Nasal cavity respiratory epithelium epithelial cell of viscerocranial mucosa (primary cell): ENCODE measurements around the gene FBXL15. TPM values are rescaled to one million over a fixed set of nuclear protein-coding genes. Genes with fewer than 3 reads are reported as not detected.

Source experiments
- total RNA-seq: library from RNA; depleted of rRNA; stranded (reverse); fragments of >200 nt; gene quantifications from 2 replicates; pipeline ENCODE4 v1.2.3, GENCODE V29; 2014

FBXL15 gene, protein sequence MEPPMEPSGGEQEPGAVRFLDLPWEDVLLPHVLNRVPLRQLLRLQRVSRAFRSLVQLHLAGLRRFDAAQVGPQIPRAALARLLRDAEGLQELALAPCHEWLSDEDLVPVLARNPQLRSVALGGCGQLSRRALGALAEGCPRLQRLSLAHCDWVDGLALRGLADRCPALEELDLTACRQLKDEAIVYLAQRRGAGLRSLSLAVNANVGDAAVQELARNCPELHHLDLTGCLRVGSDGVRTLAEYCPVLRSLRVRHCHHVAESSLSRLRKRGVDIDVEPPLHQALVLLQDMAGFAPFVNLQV
- total RNA-seq, result 8.4 and 9.6 TPM in 2 replicates

DNA sequence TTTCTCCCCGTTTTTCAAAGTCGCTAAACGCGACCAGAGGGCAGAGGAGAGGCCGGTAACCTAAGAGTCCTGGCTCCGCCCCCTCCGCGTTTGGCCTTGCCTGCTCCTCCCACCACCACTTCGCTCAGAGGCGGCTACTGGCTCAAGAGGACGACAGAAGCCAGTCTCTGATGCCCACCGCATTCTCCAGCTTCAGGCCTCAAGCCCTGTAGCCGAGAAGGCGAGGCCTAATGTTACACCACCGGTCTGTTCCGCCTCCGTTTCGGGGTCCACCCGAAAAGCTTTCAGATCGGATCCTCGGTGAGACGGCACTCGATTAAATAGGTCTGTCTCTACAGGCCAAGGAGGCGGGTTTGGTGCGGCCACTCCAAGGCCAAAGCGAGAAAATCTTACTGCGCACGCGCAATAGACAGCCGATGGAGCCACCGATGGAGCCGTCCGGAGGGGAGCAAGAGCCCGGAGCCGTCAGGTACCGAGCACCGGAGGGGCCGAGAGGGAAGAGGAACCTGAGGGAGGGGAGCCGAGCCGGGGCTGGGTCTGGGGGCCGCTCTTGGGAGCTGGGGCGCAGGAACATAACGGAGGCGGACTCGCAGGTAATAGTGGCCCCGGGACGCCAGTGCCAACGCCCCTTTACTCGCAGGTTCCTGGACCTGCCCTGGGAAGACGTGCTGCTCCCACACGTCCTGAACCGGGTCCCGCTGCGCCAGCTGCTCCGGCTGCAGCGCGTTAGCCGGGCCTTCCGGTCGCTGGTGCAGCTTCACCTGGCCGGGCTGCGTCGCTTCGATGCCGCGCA lies at the start of gene FBXL15:
TSS of gene FBXL15 (plus strand) at position 123 of the 793 bp plus-strand sequence. CDS start at position 417, 294 bp downstream.

DNA sequence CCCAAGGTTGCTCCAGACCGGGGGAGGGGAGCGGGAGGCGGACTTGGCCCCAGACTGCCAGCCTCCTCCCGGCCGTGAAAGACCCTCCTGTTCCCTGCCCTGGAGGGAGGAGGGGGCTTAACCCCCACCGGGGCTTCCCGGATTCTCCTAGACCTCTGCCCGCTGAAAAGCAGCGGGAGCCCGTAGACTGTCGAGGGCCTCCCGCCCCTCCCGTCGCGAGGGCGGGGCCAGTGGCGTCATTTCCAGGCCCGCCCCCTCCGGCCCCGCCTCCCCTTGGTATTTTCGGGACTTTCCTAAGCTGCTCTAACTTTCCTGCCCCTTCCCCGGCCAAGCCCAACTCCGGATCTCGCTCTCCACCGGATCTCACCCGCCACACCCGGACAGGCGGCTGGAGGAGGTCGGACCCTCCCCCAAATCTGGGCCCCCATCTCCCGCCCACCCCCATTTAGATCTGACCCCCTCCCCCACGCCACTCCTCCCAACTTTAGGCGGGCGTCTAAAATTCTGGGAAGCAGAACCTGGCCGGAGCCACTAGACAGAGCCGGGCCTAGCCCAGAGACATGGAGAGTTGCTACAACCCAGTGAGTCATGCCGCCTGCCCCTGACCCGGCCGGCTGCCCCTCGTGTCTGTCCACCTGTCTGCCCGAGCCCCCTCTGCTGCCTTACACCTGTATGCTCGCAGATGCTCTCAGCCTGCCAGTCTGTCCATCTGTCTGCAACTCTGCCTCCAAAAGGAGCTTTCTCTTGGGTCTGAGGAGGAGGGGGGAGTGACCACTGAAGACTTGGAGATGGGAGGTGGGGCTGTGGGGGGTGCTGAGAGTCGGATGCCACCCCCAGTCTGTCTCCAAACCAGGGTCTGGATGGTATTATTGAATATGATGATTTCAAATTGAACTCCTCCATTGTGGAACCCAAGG lies 25.0 kb upstream of the FBXL15 start, which contains the start of gene NFKB2:
TSS of gene NFKB2 (plus strand) at position 306 of the 917 bp plus-strand sequence. CDS start at position 561, 255 bp downstream.

DNA sequence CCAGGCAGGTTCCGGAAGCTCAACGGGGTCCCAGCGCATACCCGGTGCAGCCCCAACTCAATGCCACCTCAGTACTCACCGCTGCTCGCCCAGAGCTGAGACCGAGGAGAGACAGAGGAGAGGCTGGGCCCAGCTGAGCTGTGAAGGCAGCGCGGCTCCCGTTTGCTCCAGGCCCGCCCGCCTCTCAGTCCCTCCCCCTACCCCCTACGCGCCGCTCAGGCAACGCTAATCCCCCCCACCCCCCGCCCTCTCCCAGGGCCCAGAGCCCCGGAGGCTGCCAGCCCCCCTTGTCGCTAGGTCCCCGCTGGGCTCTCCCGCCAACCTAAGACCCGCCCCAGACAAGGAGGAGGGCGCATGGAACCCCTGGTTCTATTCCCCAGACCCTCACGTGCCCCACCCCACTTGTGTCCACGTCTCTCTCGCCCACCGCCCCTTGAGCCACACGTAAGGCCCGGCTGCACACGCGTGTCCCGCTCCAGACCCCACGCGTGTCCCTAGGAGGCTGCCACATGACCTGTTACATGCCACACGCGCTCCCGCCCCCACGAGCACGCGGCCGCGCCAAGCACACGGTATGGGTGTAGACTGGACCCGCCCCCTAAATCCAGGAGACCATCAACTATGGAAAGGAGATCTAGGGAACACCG lies 1.9 kb upstream of the FBXL15 start, which contains the start of gene PSD:
TSS of gene PSD (minus strand) at position 164 of the 647 bp plus-strand sequence. CDS start 1,747 bp downstream, outside the sequence.

DNA sequence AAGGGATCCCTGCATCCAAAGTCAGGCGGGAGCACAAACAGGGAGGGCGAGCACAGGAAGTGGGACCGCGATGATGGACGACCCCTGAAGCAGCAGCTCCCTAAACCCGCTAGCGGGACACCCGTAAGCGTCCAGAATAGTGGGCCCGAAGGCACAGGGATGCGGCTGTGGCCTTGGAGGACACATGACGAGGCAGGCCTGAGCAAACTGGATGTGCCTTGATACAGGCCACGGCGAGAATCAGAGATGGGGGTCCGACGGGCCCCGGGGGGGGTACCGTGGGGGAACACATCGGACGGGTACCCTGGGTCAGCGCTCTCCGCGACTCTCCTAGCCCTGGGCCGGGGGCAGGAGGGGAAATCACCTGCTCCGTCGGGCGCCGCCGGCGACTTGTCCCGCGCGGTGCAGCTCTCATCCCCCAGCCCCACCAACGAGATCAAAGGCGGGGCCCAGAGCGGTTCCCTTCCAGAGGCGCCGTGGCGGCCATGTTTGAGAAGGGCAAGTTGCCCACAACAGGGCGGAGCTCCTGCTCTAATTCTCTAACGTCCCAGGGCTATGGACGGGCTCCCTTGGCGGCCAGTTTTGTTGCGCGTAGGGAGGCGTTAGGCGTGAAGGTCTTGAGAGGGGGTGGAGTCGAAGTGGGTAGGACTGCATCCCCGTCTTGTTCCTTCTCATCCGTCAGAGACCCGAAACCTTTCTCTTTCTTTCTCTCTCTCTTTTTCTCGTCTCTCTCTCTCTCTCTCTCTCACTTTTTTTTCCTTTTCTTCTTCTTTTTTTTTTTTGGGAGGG lies 11.7 kb downstream of the FBXL15 start, which contains the start of gene CUEDC2:
TSS of gene CUEDC2 (minus strand) at position 413 of the 789 bp plus-strand sequence. CDS start 7,386 bp downstream, outside the sequence.

DNA sequence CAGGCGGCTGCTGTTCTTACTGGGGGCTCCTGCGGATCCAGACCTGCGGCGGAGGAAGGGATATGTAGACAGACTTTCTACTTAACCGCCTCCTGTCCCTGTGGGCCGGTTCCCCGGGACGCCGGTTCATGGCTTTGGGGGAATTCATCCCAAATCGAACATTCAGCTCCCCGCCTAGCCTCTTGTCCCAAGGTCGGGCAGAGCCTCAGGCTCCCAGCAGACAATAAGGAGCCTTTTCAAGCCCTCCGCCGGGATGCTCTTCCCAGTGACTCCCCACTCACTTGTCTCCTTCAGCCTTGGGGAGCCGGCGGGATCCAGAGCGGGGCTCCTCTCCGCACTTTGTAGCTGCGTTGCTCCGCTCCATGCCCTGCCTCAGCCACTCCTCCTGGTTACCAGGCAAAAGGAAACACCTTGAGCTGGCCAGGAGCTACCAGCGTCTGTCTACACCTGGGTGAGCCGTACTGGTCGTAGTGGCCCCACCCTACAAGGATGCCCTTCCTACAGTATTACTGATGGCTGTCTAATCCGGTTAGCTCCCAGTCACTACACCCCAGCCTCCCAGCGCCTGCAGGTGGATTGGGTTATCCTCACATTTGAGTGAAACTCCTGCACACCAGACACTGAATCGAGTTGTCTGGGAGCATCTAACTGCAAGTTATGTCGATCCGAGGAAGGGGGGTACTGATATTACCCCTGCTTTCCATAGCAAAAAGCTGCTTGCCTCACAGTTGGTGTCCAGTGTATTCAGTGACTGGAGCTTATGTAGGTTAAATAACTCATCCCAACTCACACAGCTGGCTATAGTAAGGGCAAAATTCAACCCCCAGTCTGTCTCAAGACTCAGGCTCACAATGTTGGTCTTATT lies 30.7 kb downstream of the FBXL15 start, which contains the start of gene C10orf95:
TSS of gene C10orf95 (minus strand) at position 439 of the 865 bp plus-strand sequence. CDS start 450 bp downstream, outside the sequence.

Other genes with a start within 250 kb of the FBXL15 start
- under 0.01 and 0.36 TPM in 2 replicates for gene ELOVL3, start 194.5 kb upstream of the FBXL15 start, total RNA-seq
- not detected in 2 replicates for gene PITX3, start 179.3 kb upstream of the FBXL15 start, total RNA-seq
- 15.7 and 39.8 TPM in 2 replicates for gene GBF1, start 175.3 kb upstream of the FBXL15 start, total RNA-seq
- 17.8 and 30.3 TPM in 2 replicates for gene NFKB2, start 25.1 kb upstream of the FBXL15 start, total RNA-seq
- gene PSD, start 2.1 kb upstream of the FBXL15 start, total RNA-seq, result 0.68 and 0.71 TPM in 2 replicates
- gene CUEDC2, start 11.7 kb downstream of the FBXL15 start, total RNA-seq, result 30.8 and 32.5 TPM in 2 replicates
- gene C10orf95, start 30.7 kb downstream of the FBXL15 start, total RNA-seq, result 2.1 and 4.4 TPM in 2 replicates
- gene ACTR1A, start 81.9 kb downstream of the FBXL15 start, total RNA-seq, result 69.7 and 99.2 TPM in 2 replicates
- 0.68 and 5.8 TPM in 2 replicates for gene SUFU, start 83.1 kb downstream of the FBXL15 start, total RNA-seq
- 44.8 and 111 TPM in 2 replicates for gene TRIM8, start 223.6 kb downstream of the FBXL15 start, total RNA-seq